ENCODE measurements around the gene C20orf144.

Gene C20orf144

DNA sequence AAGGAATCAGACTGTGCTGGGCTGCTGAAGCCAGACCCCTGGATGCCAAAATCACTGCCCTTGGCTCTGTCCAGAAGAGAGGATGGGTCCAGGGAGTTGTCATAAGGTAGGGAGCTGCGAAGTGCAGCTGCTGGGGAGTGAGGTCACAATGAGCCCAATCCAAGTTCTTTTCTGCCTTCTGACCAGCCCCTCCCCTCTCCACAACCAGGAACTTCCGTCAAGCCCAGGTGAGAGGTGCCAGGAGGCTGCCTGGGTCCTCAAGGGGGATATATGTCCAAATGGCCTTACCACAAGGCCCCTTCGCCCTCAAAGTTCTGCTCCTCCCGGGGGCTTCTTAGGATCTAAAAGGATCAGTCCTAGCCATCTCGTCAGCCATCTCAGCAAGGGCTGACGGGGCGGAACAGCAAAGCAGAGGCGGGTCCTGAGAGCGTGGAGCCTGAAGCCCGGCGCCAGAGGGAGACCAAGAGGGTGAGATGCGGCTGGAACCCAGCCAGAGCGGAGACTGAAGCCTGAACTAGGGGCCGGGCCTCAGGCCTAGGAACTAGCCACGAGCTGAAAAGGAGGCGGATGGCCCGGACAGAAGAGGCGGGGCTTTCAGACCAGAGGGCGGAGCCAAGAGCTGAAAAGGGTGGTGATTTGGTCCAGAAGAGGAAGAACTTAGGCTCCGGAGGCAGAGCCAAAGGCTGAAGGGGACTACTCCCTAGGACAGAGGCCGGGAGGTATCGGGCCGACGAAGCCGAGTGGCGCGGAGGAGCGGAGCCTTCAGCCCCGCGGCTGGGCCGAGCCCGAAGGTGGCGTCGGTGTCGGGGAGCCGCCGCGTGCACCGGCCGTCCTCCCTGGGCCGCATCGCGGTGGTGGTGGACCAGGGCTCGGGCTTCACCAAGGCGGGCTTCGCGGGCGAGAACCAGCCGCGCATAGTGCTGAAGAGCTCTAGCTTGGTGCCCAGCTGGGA is 4.4 kb downstream of the C20orf144 start, which contains the start of gene ACTL10:
Gene ACTL10, plus strand, starts transcription at position 651 of the 952 bp plus-strand sequence. CDS start 555 bp downstream, outside the sequence.
- no peak for DNase-seq

DNA sequence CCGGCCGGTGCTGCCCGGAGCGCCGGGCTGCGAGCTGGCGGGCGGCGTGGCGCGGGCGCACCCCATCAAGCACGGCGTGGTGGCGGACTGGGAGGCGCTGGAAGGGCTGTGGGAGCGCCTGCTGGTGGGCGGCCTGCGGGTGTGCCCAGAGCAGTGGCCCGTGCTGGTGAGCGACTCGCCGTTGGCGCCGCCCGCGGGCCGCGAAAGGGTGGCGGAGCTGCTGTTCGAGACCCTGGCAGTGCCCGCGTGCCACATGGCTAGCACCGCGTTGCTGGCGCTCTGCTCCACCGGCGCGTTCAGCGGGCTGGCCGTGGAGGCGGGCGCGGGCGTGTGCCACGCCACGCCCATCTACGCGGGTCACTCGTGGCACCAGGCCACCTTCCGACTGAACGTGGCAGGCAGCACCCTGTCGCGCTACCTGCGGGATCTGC is 5.1 kb downstream of the C20orf144 start:
- no peak for DNase-seq

DNA sequence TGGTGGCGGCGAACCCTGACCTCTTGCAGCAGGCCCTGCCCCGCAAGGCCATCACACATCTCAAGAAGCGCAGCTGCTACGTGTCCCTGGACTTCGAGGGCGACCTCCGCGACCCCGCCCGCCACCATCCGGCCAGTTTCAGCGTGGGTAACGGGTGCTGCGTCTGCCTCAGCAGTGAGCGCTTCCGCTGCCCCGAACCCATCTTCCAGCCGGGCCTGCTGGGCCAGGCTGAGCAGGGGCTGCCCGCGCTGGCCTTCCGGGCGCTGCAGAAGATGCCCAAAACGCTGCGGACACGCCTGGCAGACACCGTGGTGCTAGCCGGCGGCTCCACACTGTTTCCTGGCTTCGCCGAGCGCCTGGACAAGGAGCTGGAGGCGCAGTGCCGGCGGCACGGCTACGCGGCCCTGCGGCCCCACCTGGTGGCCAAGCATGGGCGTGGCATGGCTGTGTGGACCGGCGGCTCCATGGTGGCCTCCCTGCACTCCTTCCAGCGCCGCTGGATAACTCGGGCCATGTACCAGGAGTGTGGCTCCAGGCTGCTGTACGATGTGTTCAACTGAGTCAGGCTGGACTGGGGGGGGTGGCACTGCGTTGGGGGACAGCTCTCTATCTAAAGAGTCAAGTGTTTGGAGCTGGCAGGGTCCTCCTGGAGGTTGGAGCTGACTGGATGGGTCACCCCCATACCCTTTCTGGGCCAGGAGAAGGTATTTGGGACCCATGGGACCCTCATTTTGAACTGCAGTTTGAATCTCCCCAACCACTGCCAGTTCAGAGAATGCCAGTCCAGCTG is 5.7 kb downstream of the C20orf144 start:
- no peak for DNase-seq

DNA sequence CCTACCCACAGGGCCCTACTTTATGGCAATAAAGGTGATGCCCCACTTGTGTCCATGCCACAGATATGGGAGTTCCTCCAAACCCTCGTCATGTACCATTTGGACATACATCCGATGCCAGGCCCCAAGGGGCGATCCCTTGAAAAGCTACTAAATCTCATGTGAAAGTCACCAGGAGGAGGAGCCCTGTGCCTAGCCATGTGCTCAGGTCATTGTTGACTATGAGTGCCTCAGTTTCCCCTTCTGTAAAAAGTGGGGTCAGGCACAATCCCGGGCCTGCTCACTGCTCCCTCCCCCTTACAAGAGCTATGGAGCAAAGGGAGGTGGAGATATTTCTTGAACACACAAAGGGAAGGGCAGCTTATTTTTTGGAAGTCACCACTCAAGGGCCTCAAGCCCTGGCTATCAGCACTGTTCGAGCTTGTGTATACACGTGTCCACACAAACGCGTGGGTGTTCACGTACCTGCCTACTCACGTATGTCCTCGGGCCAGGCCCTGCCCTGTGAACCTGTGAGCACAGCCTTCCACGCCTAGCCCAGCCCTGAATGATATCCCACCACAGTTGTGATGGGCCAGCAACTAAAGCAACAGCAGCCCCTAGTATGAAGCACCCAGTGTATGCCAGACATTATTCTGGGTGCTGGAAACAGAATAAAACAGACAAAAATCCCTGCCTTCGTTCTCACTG is 6.5 kb downstream of the C20orf144 start:
- no peak for DNase-seq

DNA sequence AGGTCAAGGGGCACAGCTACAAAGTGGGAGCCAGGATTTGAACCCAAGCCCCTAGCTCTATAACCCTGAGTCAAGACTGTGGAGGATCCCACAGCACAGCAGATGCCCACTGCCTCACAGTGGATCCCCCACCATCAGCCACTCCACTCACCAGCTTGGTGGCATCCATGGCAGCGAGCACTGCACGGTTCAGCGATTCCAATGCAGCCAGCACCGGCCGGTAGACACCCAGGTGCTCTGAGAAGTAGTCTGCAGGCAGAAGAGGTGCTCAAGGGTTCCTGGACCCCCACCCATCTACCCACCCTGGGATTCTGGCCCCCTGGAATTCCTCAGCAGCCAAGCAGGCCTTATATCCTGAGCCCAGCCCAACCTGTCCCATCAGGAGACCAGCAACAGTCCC is 7.1 kb downstream of the C20orf144 start:
- DNase-seq: no peak

DNA sequence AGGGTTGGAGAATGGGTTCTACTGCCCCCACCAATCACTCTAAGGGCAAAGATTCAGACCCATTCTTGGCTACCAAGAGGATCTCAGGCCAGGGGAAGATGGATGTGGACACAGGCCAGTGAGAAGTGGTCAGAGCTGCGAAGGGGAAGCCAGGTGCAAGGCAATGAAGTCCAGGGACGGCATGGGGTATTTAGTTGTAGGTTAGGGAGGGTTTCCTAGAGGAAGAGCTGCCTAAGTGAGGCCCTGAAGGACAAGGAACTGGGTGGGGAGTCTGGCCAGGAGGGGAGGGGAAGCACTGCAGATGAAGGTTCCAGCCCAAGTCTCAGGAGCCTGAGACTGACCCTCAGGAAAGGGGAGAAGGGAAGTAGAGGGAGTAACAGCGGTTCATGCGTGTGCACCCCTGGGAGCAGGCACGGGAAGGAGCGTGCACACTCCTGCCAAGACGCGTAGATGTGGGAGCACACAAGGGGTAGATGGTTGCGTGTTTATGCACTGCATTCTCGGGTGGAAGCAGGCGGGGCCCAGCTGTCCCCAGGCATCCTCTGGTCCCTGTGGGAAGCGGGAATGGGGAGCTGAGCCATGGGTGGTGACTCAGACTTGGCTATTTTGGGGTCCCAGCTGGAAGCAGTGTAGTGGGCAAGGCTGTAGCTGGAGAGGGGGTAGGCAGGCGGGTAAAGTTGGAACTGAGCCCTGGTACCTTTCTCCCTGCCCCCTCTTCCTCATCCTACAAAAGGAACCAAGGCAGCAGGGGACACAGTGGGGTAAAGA is 7.9 kb downstream of the C20orf144 start:
- no peak for DNase-seq

DNA sequence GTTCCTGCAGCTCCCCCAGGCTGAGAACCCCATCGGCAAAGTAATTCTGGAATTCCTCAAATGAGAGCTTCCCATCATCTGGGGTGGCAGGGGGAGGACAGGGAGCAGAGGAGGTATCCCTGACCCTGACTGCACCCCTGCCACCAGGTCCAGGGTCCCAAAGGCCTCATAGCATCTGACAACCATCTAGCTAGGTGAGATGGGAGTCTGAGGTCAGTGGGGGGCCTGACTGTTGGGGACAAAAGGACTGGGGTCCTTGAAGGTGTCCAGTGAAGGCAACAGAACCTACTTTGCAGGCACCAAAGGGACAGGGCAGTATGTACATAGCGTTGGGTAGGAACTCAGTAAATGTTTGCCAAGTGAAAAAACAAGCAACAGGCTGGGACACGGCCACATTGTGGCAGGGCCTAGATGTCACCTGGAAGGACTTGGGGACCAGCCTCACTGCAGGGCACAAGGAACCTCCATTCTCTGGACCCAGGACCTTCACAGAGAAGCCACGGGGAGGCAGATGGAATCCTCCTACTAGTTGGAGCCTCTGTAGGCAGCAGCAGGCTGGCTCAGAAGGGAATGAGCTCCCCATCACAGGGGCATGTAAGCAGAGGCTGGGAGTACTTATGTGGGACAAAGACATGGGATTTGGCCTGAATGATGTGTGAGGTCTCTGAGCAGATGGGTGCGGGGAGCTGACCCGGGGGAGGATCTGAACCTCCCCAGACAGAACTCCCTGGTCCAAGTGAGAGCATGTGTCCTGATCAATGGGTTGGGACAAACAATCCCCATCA is 8.8 kb downstream of the C20orf144 start:
- DNase-seq: no peak

DNA sequence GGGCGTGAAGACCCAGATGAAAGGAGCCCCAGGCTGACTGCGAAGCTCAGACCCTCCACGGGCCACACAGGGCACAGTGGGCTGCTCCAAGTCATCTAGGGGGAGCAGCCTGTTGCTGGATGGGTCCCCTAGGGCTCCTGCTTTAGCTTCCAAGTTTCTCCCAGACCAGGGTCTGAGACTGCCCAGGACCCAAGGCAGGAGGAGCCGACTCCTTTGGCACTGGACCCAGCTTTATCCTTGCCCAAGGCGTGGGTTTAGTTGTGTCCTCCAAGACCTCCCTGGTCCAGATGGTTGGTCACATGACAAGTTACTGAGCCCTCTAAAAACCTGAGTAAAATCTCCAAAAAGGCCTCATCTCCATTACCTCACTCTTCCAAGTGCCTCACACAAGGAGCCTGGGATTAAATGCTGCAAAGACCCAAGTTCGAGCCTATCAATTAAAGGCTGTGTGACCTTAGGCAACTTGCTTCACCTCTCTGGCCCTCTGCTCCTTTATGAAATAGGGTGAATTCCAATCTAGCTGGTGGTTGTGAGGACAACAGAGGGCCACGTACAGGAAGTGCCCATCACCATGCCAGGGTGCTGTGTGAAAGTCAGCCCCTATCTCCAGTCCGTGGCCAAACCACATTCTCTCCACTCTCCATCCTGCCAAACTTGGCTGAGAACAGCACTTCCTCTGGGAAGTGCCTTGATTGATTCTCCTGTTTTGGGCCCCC is 9.6 kb downstream of the C20orf144 start:
- no peak for DNase-seq

DNA sequence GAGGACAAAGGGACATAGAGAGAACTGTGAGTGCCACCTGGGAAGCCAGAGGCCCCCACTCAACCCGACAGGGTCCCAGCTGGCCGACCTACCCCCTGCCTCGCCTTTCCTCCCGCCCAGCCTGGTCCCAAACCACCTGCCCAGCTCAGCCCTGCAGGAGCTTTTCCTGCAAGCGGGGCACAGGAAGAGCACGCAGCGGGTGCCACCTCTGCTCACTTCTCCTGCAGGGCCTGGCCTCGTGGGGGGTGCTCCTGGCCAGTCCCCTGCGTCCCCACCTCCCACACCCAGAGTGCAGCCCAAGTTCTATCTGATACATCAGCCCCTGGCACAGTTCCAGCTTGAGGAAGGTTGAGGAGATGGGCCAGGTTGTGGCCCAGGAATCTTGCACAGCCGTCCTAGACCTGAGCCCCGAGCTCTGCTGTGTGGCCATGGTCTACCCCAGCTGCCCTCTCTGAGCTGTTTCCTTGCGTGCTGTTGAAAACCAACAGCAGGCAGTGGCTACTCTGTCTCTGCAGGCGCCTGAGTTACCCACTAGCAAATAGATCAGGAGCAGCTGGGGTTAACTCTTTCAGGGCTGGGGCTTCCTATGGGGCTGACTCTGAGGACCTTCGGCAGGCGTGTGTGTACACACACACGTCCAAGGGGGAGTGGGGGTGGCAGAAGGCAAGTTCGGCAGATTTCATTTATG is 10.4 kb downstream of the C20orf144 start:
- peak; percentile 12 for DNase-seq

DNA sequence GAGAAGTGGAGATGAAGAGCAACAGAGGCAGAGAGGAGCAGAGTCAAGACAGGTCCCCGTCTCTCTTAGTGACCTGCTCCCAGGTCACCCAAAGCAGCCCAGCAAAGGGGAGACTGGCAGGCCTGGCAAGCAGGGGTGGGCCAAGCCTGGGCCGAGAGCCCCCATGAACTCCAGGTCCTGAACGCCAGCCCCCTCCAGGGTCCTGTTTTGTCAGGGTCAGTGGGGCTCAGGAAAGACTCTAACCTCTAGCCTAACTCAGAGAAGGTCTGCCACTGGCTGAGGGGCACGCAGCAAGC is 10.9 kb downstream of the C20orf144 start:
- no peak for DNase-seq

DNA sequence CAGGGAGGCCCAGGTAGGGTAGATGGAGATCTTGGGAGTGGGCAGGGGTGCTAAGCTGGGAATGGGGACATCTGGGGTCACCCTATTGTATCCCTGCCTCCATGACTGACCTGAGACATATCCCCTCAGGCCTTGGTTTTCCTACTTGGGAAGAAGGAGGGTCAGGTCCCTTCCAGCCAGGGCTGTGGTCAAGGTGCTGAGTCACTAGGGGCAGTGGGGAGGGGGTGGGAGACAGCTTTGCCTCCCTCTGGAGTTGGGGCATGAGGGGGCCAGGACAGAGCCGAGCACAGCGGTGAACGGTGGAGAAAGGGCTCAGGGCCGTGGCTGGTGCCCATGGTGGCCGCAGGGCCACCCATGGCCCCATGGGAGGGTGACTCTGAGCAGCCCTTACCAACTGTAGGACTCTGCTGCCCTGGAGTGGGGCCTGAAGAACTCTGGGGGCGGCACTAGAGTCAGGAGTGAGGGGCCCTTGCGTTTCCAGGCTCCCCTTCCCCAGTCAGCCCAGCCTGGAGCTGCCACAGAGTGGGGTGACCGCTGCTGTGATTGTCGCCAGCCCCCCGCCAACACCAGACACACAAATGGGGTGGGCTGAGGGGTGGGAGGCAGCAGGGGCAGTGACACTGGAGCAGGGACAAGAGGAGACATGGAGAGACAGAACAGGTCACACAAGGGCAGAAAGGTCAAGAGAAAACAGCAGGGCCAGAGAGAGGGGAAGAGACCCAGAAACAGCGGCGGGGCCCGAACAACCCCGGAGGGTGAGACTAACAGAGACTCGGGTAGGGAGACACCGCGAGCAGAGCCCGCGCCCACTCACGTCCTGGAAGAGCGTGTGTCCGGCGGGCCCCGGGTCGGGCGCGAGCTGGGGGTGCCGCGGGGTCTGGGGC is 11.5 kb downstream of the C20orf144 start:
- no peak for DNase-seq

DNA sequence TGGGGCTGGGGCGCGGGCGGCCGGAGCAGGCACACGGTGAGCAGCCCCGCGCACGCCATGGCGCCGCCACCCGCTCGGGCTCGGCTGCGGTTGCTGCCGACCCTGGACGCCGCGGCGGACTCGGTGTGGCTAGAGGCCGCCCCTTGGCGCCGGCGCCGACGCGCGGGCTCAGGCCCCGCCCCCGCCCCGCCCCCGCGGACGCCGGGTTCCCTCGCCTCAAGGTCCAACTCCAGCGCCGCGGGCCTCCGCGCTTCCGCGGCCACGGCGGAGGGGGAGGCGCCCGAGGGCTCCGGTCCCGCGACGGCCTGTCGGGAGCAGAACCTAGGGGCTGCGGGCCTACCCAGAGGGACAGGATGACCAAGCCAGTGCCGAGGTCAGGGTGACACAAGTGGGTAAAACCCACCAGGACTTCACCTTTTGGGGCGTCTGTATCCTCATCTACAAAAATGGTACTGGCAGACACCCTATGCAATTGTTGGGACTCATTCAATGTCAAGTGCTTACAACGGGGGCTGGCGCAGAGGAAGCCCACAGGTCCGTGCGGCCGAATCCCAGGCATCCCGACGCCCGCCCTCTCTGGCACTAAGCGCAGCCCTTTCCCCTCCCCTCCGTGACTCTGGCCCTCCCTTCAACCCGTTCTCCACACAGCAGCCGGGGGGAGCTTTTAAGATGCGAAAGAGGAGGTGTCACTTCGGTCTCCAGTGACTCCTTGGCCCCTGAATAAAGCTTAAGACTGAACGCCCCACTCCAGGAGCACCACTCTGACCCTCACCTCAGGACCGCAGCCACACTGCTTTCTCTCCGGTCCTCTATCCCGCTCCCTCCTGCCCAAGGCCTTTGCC is 12.4 kb downstream of the C20orf144 start, which contains the start of gene NECAB3:
Gene NECAB3, minus strand, starts transcription at position 135 of the 842 bp plus-strand sequence. Its CDS starts 76 bp downstream, at position 59.
- peak; percentile 65 for DNase-seq

DNA sequence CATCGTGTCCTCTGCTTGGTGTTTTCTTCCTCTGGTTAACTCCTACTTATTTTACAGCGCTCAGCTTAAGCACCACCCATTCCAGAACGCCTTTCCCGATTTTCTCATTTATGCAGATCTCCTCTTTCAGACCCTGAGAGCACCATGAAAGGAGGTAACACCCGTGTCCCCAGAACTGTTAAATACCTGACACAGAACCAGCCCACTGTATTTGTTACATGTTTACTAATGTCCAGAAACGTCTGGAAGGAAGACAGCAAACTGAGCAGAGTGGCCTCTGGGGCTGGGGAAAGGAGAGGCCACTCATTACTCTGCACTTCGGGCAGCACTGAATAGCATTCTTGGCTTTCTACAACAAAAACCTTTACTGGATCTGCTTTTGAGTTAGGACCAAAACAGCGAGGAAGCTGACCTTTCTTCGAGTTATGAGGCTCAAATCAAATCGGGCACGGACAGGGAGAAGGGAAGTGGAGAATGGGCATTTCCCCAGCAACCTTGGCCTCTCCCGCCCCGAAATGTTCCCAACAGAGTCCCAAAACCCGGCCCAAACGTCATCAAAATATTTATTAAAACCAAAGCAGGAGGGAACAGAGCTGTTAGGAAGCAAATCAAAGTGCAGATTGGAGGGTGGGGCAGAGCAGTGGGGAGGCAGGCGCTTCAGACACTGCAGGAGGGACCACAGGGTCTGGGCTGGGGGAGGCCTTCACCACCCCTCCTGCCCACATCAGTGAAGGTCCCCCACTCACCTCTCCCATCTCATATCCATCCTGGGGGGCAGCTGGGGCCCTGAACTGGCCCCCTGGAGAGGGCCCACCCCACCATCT is 13.2 kb downstream of the C20orf144 start:
- DNase-seq: peak; percentile 47

DNA sequence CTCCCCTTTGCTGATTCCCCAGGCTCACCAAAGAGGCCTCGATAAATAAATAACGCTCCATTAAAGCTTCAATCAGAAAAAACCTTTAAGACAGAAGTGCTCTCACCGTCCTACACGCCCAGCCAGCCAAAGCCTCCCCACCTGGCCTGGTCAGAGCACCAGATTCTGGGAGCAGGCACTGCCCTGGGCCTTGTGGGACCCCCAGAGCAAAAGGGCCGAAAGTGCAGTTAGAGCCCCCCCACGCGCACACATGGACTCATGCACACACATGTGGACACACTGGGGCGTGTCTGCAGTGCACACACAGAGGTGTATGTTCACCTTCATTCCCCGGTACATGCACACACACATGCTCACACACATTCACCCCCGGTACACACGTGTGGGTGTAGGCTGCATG is 14.0 kb downstream of the C20orf144 start:
- no peak for DNase-seq

DNA sequence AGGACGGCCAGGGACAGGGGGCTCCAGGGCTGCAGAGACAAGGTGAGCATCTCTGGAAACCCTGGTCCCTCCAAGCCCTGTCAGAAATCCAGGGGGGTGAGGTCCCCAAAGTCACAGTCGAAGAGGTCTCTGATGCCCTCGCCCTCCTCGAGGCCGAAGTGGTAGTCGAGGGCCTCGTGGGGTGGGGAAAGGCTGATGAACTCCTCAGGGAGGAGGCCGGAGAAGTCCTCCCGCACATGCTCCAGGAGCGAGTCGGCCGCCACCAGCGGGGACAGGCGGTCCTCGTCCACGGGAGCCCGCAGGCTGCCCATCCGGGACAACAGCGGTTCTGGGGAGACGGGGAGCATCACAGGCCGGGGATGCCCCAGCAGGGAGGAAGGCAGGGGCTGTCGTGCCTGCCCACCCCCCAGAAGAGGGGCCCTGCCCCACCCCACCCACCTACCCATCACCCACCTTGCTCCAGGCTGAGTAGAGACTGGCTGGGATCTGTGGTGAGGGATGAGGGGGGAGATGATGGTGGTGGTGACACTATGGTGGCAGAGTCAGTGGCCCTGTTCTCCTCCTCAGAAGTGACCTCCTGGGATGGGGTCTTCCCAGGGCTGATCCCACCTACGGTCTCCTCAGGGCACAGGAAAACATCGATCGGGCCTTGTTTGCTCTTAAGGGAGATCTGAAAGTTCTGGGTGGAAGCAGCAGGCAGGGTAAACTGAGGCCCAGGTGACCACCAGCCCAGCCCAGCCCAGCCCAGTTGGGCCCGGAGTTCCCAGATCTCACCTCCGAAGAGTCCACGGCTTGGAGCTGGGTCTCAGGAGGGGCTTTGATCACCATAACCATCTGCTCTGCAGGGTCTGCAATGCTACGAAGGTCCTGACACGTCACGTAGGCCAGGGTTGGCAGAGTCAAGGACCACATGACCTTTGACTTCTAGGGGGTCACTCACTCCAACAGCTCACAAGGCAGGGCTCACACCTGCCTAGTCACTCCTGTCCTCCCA is 14.8 kb downstream of the C20orf144 start:
- no peak for DNase-seq

All from NCI-H524 treated with DMSO at 0.1 percent for 48 hours (cell line).